Measurements from ENCODE around the gene NNT. TPM values are rescaled to one million over a fixed set of nuclear protein-coding genes. Genes with fewer than 3 reads are reported as not detected.
"Not testable (repeated sequence)": the region's sequence is repeated elsewhere in the genome, so short reads cannot be mapped to it uniquely, and the experiment has no call there.

Gene NNT
- polyA plus RNA-seq, 5 donors = 63.3 to 97.7 (median 91.4) TPM

DNA sequence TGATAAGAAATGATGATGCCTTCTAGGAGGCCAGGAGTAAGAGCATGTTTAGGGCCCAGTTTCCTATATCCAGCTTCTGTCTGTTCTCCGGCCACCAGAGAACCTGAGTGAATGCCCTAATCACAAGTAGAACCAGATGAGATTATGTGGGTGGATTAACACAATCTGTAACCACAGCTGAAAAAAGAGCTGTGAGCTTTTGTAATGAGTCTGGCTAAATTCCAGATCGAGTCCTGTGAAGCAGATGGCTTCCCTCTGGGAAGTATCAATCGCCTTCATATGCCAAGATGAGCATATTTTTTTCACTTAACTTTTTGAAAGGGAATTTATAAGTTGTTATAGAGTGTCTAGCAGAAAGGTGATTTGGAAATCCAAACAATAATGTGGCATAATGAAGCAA lies 99.8 kb downstream of the NNT start:
- peak in 1 of 2 donors; percentile 15 for DNase-seq

DNA sequence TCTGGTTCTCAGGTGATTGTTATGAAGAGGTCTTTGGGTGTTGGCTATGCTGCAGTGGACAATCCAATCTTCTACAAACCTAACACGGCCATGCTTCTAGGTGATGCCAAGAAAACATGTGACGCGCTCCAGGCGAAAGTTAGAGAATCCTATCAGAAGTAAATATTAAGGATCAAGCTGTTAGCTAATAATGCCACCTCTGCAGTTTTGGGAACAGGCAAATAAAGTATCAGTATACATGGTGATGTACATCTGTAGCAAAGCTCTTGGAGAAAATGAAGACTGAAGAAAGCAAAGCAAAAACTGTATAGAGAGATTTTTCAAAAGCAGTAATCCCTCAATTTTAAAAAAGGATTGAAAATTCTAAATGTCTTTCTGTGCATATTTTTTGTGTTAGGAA lies 101.3 kb downstream of the NNT start:
- DNase-seq = no peak

DNA sequence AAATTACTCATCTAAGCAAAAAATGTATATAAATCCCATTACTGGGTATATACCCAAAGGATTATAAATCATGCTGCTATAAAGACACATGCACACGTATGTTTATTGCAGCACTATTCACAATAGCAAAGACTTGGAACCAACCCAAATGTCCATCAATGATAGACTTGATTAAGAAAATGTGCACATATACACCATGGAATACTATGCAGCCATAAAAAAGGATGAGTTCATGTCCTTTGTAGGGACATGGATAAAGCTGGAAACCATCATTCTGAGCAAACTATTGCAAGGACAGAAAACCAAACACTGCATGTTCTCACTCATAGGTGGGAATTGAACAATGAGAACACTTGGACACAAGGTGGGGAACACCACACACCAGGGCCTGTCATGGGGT lies 103.6 kb downstream of the NNT start:
- not testable (repeated sequence) for DNase-seq

DNA sequence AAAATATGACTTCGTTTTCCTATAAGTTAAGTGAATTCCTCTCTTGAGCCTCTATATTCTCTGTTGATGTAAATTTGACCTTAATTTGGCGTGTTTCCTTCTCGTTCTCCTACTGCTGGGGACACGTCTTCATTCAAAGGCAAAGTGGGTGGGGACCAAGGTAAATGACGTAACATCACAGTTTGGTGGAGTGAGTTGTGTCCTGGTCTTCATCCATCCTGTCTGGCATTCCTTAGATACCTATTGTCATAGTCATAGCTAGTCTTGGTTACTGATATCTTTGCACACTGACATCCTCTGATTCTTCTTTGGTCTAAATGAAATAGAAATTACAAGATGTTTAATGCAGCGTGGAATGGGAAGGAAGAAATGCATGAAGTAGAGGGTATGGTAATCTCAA lies 108.5 kb downstream of the NNT start:
- no peak for DNase-seq

DNA sequence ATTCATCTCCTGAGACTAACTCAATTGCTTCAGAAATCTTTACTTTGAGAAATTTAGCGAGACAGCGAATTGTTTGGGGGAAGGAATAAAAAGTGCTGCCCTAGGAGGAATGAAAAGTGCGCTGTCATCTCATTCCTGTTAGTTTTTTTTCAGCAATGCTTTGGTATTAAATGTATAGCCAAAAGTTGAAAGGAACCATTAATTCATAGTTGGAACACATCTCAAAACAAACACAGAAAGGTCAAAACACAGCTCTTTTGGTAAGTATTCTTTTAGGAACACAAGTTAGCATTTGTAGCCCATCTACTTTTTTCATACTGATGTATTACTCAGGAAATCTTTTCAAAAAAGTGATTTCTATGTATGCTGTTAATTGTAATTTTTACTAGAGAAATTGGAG lies 109.1 kb downstream of the NNT start:
- no peak for DNase-seq

DNA sequence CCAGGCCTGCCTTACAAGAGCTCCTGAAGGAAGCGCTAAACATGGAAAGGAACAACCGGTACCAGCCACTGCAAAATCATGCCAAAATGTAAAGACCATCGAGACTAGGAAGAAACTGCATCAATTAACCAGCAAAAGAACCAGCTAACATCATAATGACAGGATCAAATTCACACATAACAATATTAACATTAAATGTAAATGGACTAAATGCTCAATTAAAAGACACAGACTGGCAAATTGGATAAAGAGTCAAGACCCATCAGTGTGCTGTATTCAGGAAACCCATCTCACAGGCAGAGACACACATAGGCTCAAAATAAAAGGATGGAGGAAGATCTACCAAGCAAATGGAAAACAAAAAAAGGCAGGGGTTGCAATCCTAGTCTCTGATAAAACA lies 116.8 kb downstream of the NNT start:
- not testable (repeated sequence) for DNase-seq

DNA sequence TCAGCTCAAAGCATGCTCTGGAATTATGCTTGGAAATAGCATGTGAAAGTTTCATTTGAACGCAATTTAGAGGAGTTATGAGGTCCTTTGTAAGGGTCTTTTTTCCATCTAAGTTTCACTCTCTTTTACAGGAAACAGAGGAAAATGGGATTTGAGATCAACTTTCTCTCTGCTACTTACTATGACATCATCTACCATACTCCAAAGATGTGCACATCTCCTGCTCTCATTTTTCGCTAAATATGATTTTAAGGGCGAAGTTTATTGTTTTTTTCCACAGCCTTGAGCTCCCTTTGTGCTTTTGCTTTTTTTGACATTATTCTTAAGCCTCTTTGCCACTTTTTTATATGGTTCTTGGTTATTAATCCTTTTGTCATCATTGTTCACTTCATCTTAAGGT lies 125.6 kb downstream of the NNT start:
- DNase-seq = no peak

DNA sequence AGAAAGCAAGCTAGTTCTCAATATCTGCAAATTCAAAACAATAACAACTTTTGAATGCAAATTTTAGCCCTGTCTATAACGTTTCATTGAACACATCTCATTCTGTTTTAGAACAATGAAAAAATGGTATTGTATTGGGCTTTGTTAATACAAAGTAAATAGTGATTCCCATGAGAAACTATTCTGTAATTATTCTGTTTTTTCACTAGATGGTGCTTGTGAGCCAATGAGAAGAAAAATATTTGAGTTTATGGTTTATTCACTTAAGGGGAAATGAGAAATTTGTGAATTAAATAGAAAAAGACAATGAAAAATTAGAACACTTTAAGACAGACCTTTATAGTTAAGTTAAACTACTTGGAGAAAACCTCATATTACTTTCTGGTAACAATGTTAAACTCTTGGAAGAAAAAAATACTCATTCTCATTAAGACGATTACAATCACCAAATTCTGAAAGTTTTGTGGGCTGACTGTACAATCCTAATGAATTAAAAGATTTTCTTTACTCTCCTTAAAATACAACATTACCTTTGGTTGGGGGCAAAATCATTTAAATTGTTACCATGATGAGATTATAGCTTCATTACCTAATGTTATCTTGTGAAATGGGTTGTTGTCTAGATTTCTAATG lies 127.0 kb downstream of the NNT start:
- peak in 1 of 2 donors; percentile 30 for DNase-seq

DNA sequence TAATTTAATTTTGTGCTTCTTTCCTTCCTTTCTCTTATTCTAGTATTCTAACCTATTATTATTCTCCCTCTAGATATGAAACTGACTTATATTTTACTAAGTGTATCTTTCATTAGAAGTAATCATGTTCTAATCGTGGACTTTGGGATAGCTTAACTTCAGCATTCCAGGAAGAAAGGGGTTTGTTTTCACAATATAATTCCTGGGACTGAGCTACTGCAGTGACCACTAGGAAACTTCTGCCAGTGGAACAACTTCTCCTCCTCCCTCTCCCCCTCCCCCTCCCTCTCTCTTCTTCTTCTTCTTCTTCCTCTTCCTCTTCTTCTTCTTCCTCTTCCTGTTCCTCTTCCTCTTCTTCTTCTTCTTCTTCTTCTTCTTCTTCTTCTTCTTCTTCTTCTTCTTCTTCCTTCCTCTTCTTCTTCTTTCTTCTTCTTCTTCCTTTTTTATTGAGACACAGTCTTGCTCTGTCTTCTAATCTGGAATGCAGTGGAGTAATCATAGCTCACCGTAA lies 127.9 kb downstream of the NNT start:
- DNase-seq = no peak

DNA sequence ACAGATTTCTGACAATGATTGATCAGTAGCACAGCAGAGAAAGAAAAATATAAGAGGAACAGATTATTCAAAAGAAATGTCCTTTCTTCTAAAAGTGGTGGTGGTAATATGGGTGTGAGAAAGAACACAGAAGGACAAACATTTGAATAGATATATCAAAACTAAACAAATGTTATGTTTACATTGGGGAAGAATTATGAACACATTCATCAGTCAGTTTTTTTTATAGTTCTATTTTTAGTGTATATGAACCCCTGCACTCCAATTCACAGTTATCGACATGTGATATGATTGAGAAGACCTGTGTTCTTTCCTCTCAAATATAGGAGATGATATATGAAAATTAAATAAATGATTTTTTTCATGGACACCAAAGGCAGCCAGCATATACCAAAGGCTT lies 128.6 kb downstream of the NNT start:
- no peak for DNase-seq

DNA sequence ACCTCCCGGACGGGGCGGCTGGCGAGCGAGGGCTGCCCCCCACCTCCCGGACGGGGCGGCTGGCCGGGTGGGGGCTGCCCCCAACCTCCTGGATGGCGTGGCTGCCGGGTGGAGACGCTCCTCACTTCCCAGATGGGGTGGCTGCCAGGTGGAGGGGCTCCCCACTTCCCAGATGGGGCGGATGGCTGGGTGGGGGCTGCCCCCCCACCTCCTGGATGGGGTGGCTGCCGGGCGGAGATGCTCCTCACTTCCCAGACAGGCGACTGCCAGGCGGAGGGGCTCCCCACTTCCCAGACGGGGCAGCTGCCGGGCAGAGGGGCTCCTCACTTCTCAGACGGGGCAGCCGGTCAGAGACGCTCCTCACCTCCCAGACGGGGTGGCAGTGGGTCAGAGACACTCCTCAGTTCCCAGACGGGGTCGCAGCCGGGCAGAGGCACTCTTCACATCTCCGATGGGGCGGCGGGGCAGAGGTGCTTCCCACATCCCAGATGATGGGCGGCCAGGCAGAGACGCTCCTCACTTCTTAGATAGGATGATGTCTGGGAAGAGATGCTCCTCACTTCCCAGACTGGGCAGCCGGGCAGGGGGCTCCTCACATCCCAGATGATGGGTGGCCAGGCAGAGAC lies 143.1 kb downstream of the NNT start:
- DNase-seq = not testable (repeated sequence)

DNA sequence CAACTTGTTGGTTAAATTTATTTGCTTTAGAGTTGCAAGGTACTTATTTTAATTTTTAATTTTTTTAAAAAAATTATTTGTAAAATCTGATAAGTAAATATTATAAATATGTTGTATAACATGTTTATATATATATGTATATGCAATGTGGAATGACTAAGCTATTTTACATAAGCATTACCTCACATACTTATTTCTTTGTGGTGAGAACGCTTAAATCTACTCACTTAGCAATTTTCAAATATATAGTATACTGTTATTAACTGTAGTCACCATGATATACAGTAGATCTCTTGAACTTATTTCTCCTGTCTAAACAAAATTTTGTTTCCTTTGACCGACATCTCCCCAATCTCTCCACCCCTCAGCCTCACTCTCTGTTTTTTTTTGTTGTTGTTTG lies 147.8 kb downstream of the NNT start:
- DNase-seq = no peak

DNA sequence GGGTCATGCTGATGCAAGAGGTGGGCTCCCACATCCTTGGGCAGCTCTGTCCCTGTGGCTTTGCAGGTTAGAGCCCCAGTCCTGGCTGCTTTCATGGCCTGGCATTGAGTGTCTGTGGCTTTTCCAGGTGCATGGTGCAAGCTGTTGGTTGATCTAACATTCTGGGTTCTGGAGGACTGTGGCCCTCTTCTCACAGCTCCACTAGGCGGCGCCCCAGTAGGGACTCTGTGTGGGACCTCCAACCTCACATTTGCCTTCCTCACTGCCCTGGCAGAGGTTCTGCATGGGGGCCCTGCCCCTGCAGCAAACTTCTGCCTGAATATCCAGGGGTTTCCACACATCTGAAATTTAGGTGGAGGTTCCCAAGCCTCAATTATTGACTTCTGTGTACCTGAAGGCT lies 150.1 kb downstream of the NNT start:
- no peak for DNase-seq

Other genes with a start within 250 kb of the NNT start
- under 1 TPM; 0.31 to 0.77 (median 0.42) TPM for gene CCL28, start 190.8 kb upstream of the NNT start, polyA plus RNA-seq (ENCODE audit: insufficient read depth in 1 of 5, insufficient read length in 5 of 5, low replicate concordance in 1 of 5)
- 10 to 100 TPM; 12.1 to 18.1 (median 14.0) TPM for gene TMEM267, start 119.3 kb upstream of the NNT start, polyA plus RNA-seq (ENCODE audit: insufficient read depth in 1 of 5, insufficient read length in 5 of 5, low replicate concordance in 1 of 5)
- 10 to 100 TPM in 1 of 5 donors, 1 to 10 TPM in 4; 4.3 to 11.9 (median 8.1) TPM for gene C5orf34, start 88.0 kb upstream of the NNT start, polyA plus RNA-seq (ENCODE audit: insufficient read depth in 1 of 5, insufficient read length in 5 of 5, low replicate concordance in 1 of 5)
- gene PAIP1, start 46.1 kb upstream of the NNT start, polyA plus RNA-seq (ENCODE audit: insufficient read depth in 1 of 5, insufficient read length in 5 of 5, low replicate concordance in 1 of 5) = 100 to 1,000 TPM; 109 to 151 (median 124) TPM